ENCODE results near the gene TBL1XR1.

TBL1XR1 gene

GRCh38 chr3:177106184-177106583 lies 91.1 kb downstream of the TBL1XR1 start:
- FAIRE-seq: no peak

GRCh38 chr3:177105623-177106022 lies 91.7 kb downstream of the TBL1XR1 start:
- FAIRE-seq: no peak

- FAIRE-seq: no peak
Measured at GRCh38 chr3:177104299-177104992, 92.8 kb downstream of the TBL1XR1 start.

GRCh38 chr3:177102553-177102952 lies 94.7 kb downstream of the TBL1XR1 start:
- FAIRE-seq: no peak

- no peak for FAIRE-seq
Measured at GRCh38 chr3:177098551-177098950, 98.7 kb downstream of the TBL1XR1 start.

- no peak for FAIRE-seq
Measured at GRCh38 chr3:177096615-177097014, 100.7 kb downstream of the TBL1XR1 start.

- FAIRE-seq: no peak
Measured at GRCh38 chr3:177093966-177094365, 103.3 kb downstream of the TBL1XR1 start.

- no peak for FAIRE-seq
Measured at GRCh38 chr3:177089901-177090300, 107.4 kb downstream of the TBL1XR1 start.

GRCh38 chr3:177089110-177089509 lies 108.2 kb downstream of the TBL1XR1 start:
- FAIRE-seq: no peak

GRCh38 chr3:177085794-177086193 lies 111.5 kb downstream of the TBL1XR1 start:
- no peak for FAIRE-seq

- no peak for FAIRE-seq
Measured at GRCh38 chr3:177084616-177085015, 112.7 kb downstream of the TBL1XR1 start.

- FAIRE-seq: no peak
Measured at GRCh38 chr3:177080122-177080521, 117.2 kb downstream of the TBL1XR1 start.

GRCh38 chr3:177079684-177080083 lies 117.6 kb downstream of the TBL1XR1 start:
- FAIRE-seq: no peak

- FAIRE-seq: no peak
Measured at GRCh38 chr3:177071496-177072156, 125.7 kb downstream of the TBL1XR1 start.

GRCh38 chr3:177069514-177070329 lies 127.6 kb downstream of the TBL1XR1 start:
- no peak for FAIRE-seq

- no peak for FAIRE-seq
Measured at GRCh38 chr3:177068967-177069366, 128.3 kb downstream of the TBL1XR1 start.

GRCh38 chr3:177066068-177066467 lies 131.2 kb downstream of the TBL1XR1 start:
- no peak for FAIRE-seq

- no peak for FAIRE-seq
Measured at GRCh38 chr3:177065285-177066033, 131.8 kb downstream of the TBL1XR1 start.

GRCh38 chr3:177062052-177062732 lies 135.1 kb downstream of the TBL1XR1 start:
- no peak for FAIRE-seq

- FAIRE-seq: no peak
Measured at GRCh38 chr3:177061369-177061768, 135.9 kb downstream of the TBL1XR1 start.

GRCh38 chr3:177060492-177060891 lies 136.8 kb downstream of the TBL1XR1 start:
- no peak for FAIRE-seq

- FAIRE-seq: no peak
Measured at GRCh38 chr3:177058648-177059047, 138.6 kb downstream of the TBL1XR1 start.
